Panc1 (cell line): ENCODE results near the gene TMEM106C. TPM values are rescaled to one million over a fixed set of nuclear protein-coding genes. Genes with fewer than 3 reads are reported as not detected.

ENCODE experiments used
- ATAC-seq: fragments of 200-7000 bp; cut with Tn5 transposase; 2 replicates; pipeline ENCODE4 v1.9.1; 2020; ENCODE audit warnings: mild to moderate bottlenecking, moderate library complexity
- BruUV-seq: library from RNA; stranded (reverse); fragments of 400-500 nt; replicated peaks from 2 replicates; lab custom pipeline; 2021; lab: Mats Ljungman, UMichigan
- CTCF ChIA-PET: fragments of 300-600 bp; sonication (Branson Sonifier 250); formaldehyde crosslinking; loops from one replicate; lab custom pipeline; 2022; ENCODE audit warnings: antibody characterized with exemption; lab: Charles Lee
- POLR2A ChIA-PET: fragments of 300-600 bp; sonication (Branson Sonifier 250); formaldehyde crosslinking; loops from one replicate; lab custom pipeline; 2022; ENCODE audit warnings: antibody characterized with exemption; lab: Charles Lee
- DNase-seq: peaks from one replicate; pipeline ENCODE4 v3.0.0-alpha.2; 2010; ENCODE audit warnings: low read depth, low spot score
- H3K27ac ChIP-seq: 2 replicates; pipeline ENCODE4 v1.5.1; 2011; ENCODE audit warnings: mild to moderate bottlenecking, low read length, inconsistent platforms
- H3K27me3 ChIP-seq: fragments of 200-500 bp; sonication (Bioruptor generic); 2 replicates; pipeline ENCODE4 v1.6.0; 2014; ENCODE audit warnings: low read length, inconsistent platforms; ENCODE audit not compliant: control insufficient read depth, insufficient read depth
- H3K36me3 ChIP-seq: fragments of 200-500 bp; sonication (Bioruptor generic); 2 replicates; pipeline ENCODE4 v1.5.1; 2014; ENCODE audit warnings: inconsistent platforms, mild to moderate bottlenecking, low read length, moderate library complexity; ENCODE audit not compliant: control insufficient read depth, insufficient read depth
- H3K4me1 ChIP-seq: 2 replicates; pipeline ENCODE4 v1.5.1; 2011; ENCODE audit warnings: inconsistent platforms, mild to moderate bottlenecking, low read length, moderate library complexity; ENCODE audit not compliant: control insufficient read depth, insufficient read depth
- H3K4me3 ChIP-seq, 2 experiments: 2 replicates each; pipeline ENCODE4 v1.5.1; 2011 to 2012; ENCODE audit warnings: low read depth in 2 of 2, low read length in 2 of 2, mild to moderate bottlenecking in 2 of 2, inconsistent platforms in 1 of 2, moderate library complexity in 1 of 2
- H3K9me3 ChIP-seq: fragments of 200-500 bp; sonication (Bioruptor generic); 2 replicates; pipeline ENCODE4 v1.5.1; 2014; ENCODE audit warnings: low read depth, mild to moderate bottlenecking, inconsistent platforms, low read length, moderate library complexity; ENCODE audit not compliant: control insufficient read depth, insufficient read depth
- CTCF ChIP-seq: fragments of 450-650 bp; IDR thresholded peaks from 2 replicates; pipeline ENCODE4 v1.5.1; 2017; ENCODE audit warnings: mild to moderate bottlenecking
- POLR2AphosphoS5 ChIP-seq: IDR thresholded peaks from 2 replicates; pipeline ENCODE4 v1.6.1; 2012; ENCODE audit warnings: mild to moderate bottlenecking, low read depth, low read length, moderate library complexity
- REST ChIP-seq, 2 experiments: IDR thresholded peaks; 2 replicates each; pipeline ENCODE4 v1.6.1; 2011 to 2012; ENCODE audit warnings: low read depth in 2 of 2, control low read depth in 1 of 2, low read length in 1 of 2, mild to moderate bottlenecking in 1 of 2, moderate library complexity in 1 of 2; ENCODE audit not compliant: insufficient read depth in 1 of 2
- SIN3A ChIP-seq: IDR thresholded peaks from 2 replicates; pipeline ENCODE4 v1.6.1; 2012; ENCODE audit warnings: low read depth, mild to moderate bottlenecking, low read length, moderate library complexity, borderline replicate concordance; ENCODE audit not compliant: insufficient read depth
- TCF7L2 ChIP-seq: IDR thresholded peaks from 2 replicates; pipeline ENCODE4 v1.6.1; 2011; ENCODE audit warnings: mild to moderate bottlenecking, low read depth, low read length, inconsistent platforms
- in situ Hi-C: cut with HindIII; loops from 2 replicates; pipeline ENCODE4 v1.10.0; 2016; ENCODE audit warnings: low sequenced_read_pairs, low pct_unique_long_range_greater_than_20kb
- intact Hi-C: fragments of 100-400 bp; cut with micrococcal nuclease; formaldehyde crosslinking; loops from one replicate; pipeline ENCODE4 v1.10.0; 2022; ENCODE audit not compliant: unreplicated experiment
- total RNA-seq: library from RNA; stranded (reverse); gene quantifications from one replicate; pipeline ENCODE4 v1.2.1, GENCODE V29; 2021; ENCODE audit not compliant: unreplicated experiment

TMEM106C gene
- total RNA-seq, 1 experiment from 2014 or later = 93.7 TPM

- ChIA-PET POLR2A (no interaction called here), CTCF (no interaction called here)
- DNase-seq (no peak), ATAC-seq (no peak)
- H3K36me3 ChIP-seq = peaks cover 7% of the 10 kb centered on the region
- TF ChIP-seq SIN3A (no peak), TCF7L2 (no peak), REST (IDR thresholded peaks at IDR 0.05; ENCODE audit: insufficient read depth in 1 of 2, low read depth in 2 of 2, low read length in 1 of 2) (no peak), POLR2AphosphoS5 (no peak), CTCF (no peak)
- in situ Hi-C loops = no loop called here
- no TSS peak for BruUV-seq
- H3K9me3 ChIP-seq = no peaks in the 10 kb centered on the region
- intact Hi-C loops = no loop called here
- no peak overlapping the region for H3K27ac ChIP-seq
- H3K27me3 ChIP-seq = no peaks in the 10 kb centered on the region
- H3K4me3 ChIP-seq = no peak overlapping the region
- H3K4me1 ChIP-seq = peaks cover 13% of the 10 kb centered on the region
These were observed 2.2 kb downstream of the TMEM106C start for GRCh38 chr12:47965581-47965980.

GRCh38 chr12:47967461-47968321, 4.3 kb downstream of the TMEM106C start:
- intact Hi-C loops (no loop called here), in situ Hi-C loops (no loop called here)
- Histone ChIP-seq H3K36me3 (peaks cover 7% of the 10 kb centered on the region), H3K4me1 (peaks cover 12% of the 10 kb centered on the region), H3K4me3 (no peak overlapping the region), H3K27me3 (no peaks in the 10 kb centered on the region), H3K9me3 (no peaks in the 10 kb centered on the region), H3K27ac (no peak overlapping the region)
- ATAC-seq = no peak
- TF ChIP-seq TCF7L2 = no peak
- no peak for DNase-seq
- BruUV-seq = no TSS peak
- ChIA-PET CTCF (no interaction called here), POLR2A (no interaction called here)

GRCh38 chr12:47969845-47970244, 6.4 kb downstream of the TMEM106C start:
- no peak for ATAC-seq
- no peak overlapping the region for H3K4me3 ChIP-seq
- CTCF ChIA-PET = no interaction called here
- no peaks in the 10 kb centered on the region for H3K27me3 ChIP-seq
- BruUV-seq = no TSS peak
- in situ Hi-C loops = no loop called here
- H3K36me3 ChIP-seq = peaks cover 6% of the 10 kb centered on the region
- TF ChIP-seq SIN3A (no peak), CTCF (no peak), REST (IDR thresholded peaks at IDR 0.05; ENCODE audit: insufficient read depth in 1 of 2, low read depth in 2 of 2, low read length in 1 of 2) (no peak), TCF7L2 (no peak), POLR2AphosphoS5 (no peak)
- H3K9me3 ChIP-seq = no peaks in the 10 kb centered on the region
- H3K4me1 ChIP-seq = peaks cover under 1% of the 10 kb centered on the region; the same call in 1 of the 2 replicates
- H3K27ac ChIP-seq = no peak overlapping the region
- DNase-seq = no peak
- intact Hi-C loops = no loop called here
- POLR2A ChIA-PET = no interaction called here
